ENCODE data around the gene SAXO1.
"Not testable (repeated sequence)": the region's sequence is repeated elsewhere in the genome, so short reads cannot be mapped to it uniquely, and the experiment has no call there.

Gene SAXO1

GRCh38 chr9:19028835-19029451 is 4.1 kb downstream of the SAXO1 start:
- peaks cover 6% of the 10 kb centered on the region for H3K27me3 ChIP-seq
- TF ChIP-seq CTCF (IDR thresholded peaks at IDR 0.05) = no peak
- no peak overlapping the region for H3K4me3 ChIP-seq (ENCODE audit: low read depth in 1 of 2, low read length in 1 of 2)

GRCh38 chr9:19027825-19028224 is 5.2 kb downstream of the SAXO1 start:
- H3K27me3 ChIP-seq = peaks cover 6% of the 10 kb centered on the region
- no peak overlapping the region for H3K4me3 ChIP-seq (ENCODE audit: low read depth in 1 of 2, low read length in 1 of 2)
- H3K27ac ChIP-seq = no peak overlapping the region
- no peaks in the 10 kb centered on the region for H3K4me1 ChIP-seq (ENCODE audit: control insufficient read depth in 1 of 2, insufficient read depth in 1 of 2, low read depth in 1 of 2, low read length in 1 of 2)
- no peaks in the 10 kb centered on the region for H3K9me3 ChIP-seq
- no peaks in the 10 kb centered on the region for H3K36me3 ChIP-seq
- no peak for TF ChIP-seq CTCF (IDR thresholded peaks at IDR 0.05)

More at GRCh38 chr9:19028835-19029451, 4.1 kb downstream of the SAXO1 start:
- H3K27ac ChIP-seq = no peak overlapping the region
- no peaks in the 10 kb centered on the region for H3K36me3 ChIP-seq
- H3K4me1 ChIP-seq (ENCODE audit: control insufficient read depth in 1 of 2, insufficient read depth in 1 of 2, low read depth in 1 of 2, low read length in 1 of 2) = no peaks in the 10 kb centered on the region
- H3K9me3 ChIP-seq = no peaks in the 10 kb centered on the region

GRCh38 chr9:19026375-19026774 is 6.6 kb downstream of the SAXO1 start:
- Histone ChIP-seq H3K36me3 (no peaks in the 10 kb centered on the region), H3K4me1 (ENCODE audit: control insufficient read depth in 1 of 2, insufficient read depth in 1 of 2, low read depth in 1 of 2, low read length in 1 of 2) (no peaks in the 10 kb centered on the region), H3K27me3 (peaks cover 6% of the 10 kb centered on the region), H3K4me3 (ENCODE audit: low read depth in 1 of 2, low read length in 1 of 2) (no peak overlapping the region), H3K27ac (no peak overlapping the region), H3K9me3 (no peaks in the 10 kb centered on the region)
- no peak for TF ChIP-seq CTCF (IDR thresholded peaks at IDR 0.05)

GRCh38 chr9:19023078-19023477 is 9.9 kb downstream of the SAXO1 start:
- Histone ChIP-seq H3K4me3 (ENCODE audit: low read depth in 1 of 2, low read length in 1 of 2) (no peak overlapping the region), H3K36me3 (no peaks in the 10 kb centered on the region), H3K4me1 (ENCODE audit: control insufficient read depth in 1 of 2, insufficient read depth in 1 of 2, low read depth in 1 of 2, low read length in 1 of 2) (no peaks in the 10 kb centered on the region), H3K27ac (no peak overlapping the region), H3K9me3 (no peaks in the 10 kb centered on the region), H3K27me3 (no peaks in the 10 kb centered on the region)
- no peak for TF ChIP-seq CTCF (IDR thresholded peaks at IDR 0.05)

GRCh38 chr9:19022206-19022605 is 10.8 kb downstream of the SAXO1 start:
- H3K36me3 ChIP-seq = no peaks in the 10 kb centered on the region
- H3K27me3 ChIP-seq = no peaks in the 10 kb centered on the region
- no peak overlapping the region for H3K27ac ChIP-seq
- no peaks in the 10 kb centered on the region for H3K4me1 ChIP-seq (ENCODE audit: control insufficient read depth in 1 of 2, insufficient read depth in 1 of 2, low read depth in 1 of 2, low read length in 1 of 2)
- no peak overlapping the region for H3K4me3 ChIP-seq (ENCODE audit: low read depth in 1 of 2, low read length in 1 of 2)
- TF ChIP-seq CTCF (IDR thresholded peaks at IDR 0.05) = no peak
- H3K9me3 ChIP-seq = no peaks in the 10 kb centered on the region

GRCh38 chr9:19021649-19022048 is 11.4 kb downstream of the SAXO1 start:
- H3K27me3 ChIP-seq; H3K9me3 ChIP-seq; H3K36me3 ChIP-seq; H3K27ac ChIP-seq; H3K4me3 ChIP-seq (ENCODE audit: low read depth in 1 of 2, low read length in 1 of 2); H3K4me1 ChIP-seq (ENCODE audit: control insufficient read depth in 1 of 2, insufficient read depth in 1 of 2, low read depth in 1 of 2, low read length in 1 of 2): not testable (repeated sequence)
